GM18858 (cell line): ENCODE measurements around the gene HS3ST2.
"Not testable (repeated sequence)": the region's sequence is repeated elsewhere in the genome, so short reads cannot be mapped to it uniquely, and the experiment has no call there.

Source experiments
- ATAC-seq: cut with Tn5 transposase; IDR thresholded peaks from one replicate; pipeline ENCODE4 v1.9.1; 2021; ENCODE audit not compliant: unreplicated experiment

The HS3ST2 gene

DNA sequence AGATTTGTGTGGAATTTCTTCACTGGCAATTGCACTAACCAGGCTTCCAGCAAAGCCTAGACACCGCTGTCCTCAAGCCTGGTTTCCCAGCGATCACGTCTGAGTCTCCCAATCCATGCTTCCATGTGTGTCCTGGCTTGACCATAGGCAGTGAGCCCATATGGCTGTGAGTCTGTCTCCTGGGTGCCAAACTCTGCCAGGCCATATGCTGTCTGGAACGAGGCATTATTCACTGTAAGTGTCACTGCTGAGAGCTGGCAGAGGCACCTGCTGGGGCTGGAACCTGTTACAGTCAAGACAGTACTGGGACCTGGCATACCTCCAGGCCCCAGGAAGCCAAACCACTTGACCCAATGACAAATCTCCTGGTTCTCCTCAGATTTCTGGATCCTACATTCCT, 60.4 kb downstream of the HS3ST2 start:
- no peak for ATAC-seq

- ATAC-seq = no peak
Observed at GRCh38 chr16:22878955-22879354, 65.0 kb downstream of the HS3ST2 start.

DNA sequence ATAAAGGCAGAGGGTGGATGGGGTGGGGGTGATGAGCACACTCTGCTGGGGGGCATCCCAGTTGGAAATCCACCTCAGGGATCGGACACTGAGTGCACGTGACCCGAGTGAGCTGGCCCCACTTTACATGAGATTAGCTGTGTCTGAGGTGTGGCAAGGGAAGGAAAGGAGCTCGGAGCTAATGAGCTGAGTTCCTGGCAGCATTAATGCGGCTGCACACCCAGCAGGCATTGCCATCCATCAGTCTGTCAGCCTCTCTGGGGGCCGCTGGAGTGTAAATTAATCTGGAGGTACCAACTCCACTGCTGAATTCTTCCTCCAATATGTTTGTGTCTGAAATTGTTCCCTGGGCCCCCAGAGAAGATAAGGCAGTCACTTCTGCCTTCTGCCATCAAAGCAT, 65.5 kb downstream of the HS3ST2 start:
- no peak for ATAC-seq

DNA sequence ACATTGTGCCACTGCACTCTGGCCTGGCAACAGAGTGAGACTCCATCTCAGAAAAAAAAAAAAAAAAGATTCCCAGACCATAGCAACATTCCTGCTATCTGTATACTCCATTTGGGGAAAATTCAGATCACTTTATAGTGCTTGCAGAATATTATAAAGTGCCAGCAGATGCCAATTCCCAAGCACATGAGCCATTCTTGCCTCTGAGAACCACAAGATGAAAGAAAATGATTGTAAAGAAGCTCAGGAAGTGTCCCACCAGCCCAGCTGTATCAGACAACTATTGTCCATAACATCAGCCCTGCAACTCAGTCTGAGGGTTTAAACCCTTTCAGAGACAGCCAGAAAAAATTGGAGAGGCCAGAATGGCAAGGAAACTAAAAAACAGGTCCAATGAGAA, 69.0 kb downstream of the HS3ST2 start:
- no peak for ATAC-seq

DNA sequence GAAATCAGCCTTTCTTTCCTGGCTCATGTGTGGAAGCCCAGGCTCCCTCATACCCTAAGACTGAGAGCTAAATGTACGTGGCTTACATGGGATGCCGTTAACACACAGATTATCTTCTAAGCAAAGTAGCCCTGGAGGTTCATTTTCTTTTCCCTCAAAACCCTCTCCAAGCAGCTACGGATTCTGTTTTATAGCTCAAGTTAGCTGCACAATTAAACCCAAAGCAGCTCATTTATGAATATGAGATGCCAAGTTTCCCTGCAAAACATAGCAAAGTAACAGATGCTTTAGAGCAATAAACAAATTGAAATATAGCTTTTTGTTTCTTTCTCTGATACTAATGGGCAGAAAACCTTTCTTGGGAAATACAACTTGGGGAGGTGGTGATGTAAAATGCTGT, 72.0 kb downstream of the HS3ST2 start:
- no peak for ATAC-seq

GRCh38 chr16:22886927-22887326, 73.0 kb downstream of the HS3ST2 start:
- ATAC-seq = no peak

- no peak for ATAC-seq
Observed at GRCh38 chr16:22887445-22887844, 73.5 kb downstream of the HS3ST2 start.

DNA sequence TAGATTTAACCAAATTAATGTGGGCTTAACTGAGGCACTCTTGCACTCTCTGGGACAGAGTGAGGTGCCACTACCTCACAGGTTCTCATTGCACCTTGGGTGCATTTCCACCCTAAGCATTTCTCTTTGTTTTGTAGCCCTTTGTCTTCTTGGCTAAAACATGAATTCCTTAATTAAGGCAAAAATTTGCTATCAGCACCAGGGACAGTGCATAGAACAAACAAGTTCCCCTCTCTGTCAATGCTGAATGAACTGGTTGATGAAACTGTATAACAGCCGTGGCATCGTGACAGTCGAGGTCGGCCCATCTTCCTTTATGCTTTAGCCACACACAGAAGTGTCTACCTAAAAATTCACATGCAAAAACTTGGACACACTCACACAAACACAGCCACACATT, 74.8 kb downstream of the HS3ST2 start:
- no peak for ATAC-seq

DNA sequence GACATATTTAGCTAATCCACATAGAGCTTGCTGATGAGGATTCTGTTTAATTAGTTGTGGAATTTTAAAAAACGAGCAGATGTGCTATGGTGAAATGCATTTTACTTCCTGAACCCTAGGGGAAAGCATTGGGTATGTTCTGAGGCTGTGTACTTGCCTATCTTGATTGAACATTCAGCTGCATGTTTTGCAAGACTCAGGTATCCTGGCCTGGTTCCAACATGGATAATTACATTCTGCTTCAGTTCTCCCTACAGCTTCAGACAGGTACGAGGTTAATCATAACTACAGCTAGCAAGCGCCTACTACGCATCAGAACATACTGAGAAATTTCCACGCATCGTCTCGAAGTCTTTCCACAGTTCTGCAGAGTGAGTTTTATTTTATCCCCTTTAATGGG, 77.0 kb downstream of the HS3ST2 start:
- ATAC-seq = no peak

DNA sequence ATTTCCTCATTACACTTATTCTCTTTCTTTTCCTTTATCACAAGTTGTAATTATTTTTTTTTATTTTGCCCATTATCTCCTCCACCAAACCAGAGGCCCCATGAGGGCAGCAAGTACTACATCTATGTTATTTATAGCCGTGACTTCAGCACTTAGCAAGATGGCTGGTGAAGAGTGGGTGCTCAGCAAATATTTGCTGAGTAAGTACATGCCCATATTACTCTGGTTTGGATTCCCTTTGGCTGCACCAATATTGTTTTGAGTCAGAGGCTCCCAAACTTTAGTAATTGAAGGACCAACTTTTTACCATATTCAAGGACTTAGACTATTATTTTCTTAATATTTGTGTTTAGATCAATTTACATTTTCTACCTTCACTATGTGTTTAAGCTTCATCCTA, 83.2 kb downstream of the HS3ST2 start:
- ATAC-seq = no peak

- no peak for ATAC-seq
Observed at GRCh38 chr16:22898131-22898530, 84.2 kb downstream of the HS3ST2 start.

DNA sequence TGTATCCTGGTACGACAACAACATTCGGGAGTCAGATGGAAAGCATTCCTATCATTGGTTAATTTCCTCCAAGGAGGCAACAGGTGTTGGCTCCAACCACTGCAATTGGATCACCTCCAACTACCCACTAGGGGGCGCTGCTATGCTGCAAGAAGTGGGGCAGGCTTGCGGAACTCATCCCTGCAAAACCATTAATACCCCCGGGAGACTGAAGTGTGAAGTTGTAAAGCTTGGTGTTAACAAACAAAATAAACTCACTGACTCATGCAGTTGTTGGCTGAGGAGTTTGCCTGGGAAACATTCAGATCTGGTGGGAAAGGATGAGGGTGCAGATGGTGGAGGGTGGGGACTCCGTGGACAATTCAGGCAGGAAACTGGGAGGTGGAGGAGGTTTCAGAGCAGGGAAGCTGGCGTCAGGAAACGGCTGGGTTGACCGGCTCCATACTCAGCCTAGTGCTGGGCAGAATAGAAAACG, 84.9 kb downstream of the HS3ST2 start:
- ATAC-seq = no peak

DNA sequence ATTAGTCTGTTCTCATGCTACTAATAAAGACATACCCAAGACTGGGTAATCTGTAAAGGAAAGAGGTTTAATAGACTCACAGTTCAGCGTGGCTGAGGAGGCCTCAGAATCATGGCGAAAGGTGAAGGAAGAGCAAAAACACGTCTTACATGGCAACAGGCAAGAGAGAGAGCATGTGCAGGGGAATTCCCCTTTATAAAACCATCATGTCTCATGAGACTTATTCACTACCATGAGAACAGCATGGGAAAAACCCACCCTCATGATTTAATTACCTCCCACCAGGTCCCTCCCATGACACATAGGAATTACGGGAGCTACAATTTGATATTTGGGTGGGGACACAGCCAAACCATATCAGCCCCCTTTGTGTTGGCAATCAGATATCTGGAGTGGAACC, 85.6 kb downstream of the HS3ST2 start:
- ATAC-seq = not testable (repeated sequence)

DNA sequence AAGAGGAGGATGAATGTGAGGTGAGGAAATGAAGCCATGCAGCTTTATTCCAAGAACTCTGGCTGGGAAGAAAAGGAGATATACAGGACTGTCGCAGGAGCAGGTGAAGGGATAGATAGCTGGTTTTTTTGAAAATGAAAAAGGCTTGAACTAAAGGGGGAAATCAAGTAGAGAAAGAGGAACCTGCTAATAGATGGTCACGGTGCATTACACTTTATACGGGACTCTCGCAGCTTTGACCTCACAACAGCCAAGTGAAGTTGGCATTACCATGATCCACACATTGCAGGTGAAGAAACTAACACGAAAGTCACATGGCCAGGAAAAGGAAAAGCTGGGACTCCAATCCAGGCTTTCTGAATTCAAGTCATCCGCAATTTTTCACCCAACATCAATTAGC, 86.9 kb downstream of the HS3ST2 start:
- ATAC-seq = no peak

- ATAC-seq = no peak
Observed at GRCh38 chr16:22901563-22901962, 87.6 kb downstream of the HS3ST2 start.

DNA sequence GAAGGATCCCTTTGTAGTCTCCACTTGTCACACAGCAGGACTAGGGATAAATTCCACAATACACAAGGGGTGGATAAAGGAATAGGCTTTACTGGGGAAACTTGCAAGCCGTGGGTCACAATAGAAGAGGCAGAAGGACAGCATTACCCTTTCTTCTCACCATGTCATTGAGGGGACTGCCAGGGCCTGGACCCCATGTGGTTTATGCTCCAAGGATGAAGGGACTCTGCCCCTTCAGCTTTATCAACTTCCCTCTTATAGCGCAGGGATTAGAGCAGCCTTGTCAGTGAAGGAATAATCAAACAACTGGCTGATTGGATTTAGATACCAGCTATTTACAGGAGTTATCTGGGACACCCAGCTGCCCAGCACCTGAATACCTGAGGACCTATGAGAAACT, 89.8 kb downstream of the HS3ST2 start:
- ATAC-seq = no peak

- ATAC-seq = no peak
Observed at GRCh38 chr16:22912654-22913053, 98.7 kb downstream of the HS3ST2 start.

- ATAC-seq = no peak
Observed at GRCh38 chr16:22915003-22915402, 101.0 kb downstream of the HS3ST2 start.

DNA sequence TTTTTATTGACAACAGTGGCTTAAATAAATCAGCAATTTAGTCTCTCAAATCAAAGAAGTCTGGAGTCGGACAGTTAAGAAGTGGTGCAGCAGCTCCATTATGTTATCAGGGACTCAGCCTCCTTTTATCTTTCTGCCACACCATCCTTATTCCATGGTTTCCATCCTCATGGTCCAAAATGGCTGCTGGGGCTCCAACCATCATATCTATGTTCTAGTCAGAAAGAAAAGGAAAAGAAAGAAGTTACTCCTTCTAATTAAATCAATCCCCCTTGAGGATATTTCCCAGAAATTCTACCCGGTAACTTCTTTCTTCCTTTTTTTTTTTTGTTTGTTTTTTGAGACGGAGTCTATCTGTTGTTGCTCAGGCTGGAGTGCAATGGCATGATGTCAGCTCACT, 109.5 kb downstream of the HS3ST2 start:
- ATAC-seq = no peak

DNA sequence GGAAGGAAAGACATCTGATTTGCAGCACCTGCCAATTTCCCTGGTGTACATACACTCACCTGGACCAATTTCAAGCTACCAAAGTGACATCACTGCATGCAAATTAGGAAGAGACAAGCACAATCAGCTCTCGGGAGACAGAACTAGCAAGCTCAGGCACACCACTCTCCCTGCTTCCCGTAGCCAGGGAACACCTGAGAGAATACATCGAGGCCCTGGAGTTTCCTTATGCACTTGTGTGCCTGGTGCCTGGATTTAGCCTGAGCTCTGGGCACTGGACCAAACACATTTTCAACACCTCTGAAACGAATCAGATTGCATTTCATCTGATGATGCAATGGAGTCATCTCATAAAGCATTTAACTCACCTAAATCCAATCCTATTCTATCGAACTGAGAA, 110.5 kb downstream of the HS3ST2 start:
- no peak for ATAC-seq

- no peak for ATAC-seq
Observed at GRCh38 chr16:22926105-22926751, 112.3 kb downstream of the HS3ST2 start.

DNA sequence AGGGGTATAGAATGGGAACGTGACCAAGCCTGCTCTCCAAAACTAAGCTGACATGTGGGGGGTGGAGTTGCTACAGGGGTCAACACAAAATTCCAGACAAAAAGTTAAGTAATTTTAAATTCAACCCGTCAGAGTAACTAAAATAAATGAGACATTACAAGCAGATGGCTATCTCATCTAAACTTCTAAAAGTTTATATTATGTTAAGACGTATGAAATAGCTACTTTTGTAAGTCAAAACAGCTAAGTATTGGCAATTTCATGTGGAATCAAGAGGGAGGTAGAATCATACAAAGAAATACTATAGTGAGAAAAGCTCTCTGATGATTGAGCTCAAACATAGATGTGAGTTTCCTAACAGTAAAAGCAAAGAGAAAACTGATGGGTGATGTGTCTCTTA, 113.3 kb downstream of the HS3ST2 start:
- no peak for ATAC-seq

DNA sequence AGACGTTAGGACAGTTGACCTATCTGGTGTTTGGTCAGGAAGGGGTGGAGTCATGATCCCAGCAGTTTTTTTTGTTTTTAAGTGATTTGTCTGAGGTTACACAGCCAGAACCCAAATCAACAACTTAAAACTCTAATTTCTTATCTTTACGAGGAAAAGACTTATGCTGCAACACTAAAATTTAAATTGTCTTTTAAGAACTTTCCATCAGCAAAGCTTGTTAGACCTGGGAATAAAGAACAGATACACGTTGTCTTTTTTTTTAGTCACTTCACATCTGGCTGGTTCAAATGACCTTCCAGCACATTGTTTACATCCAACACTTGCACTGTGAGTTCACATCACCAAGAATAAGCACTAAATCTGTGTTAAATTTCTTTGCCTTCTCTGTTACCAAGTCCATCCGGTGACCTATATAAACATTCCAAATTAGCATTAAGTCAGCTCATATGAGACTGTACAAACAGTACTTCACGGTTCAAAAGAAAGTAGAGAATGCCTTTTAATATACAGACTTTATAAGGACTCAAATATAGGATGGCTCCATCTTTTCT, 115.0 kb downstream of the HS3ST2 start:
- no peak for ATAC-seq
